GM12878 (cell line): ENCODE data around the gene C15orf61. TPM values are rescaled to one million over a fixed set of nuclear protein-coding genes. Genes with fewer than 3 reads are reported as not detected.

Experiments
- ATAC-seq: fragments of 200-7000 bp; cut with Tn5 transposase; 3 replicates; pipeline ENCODE4 v1.9.1; 2020; ENCODE audit warnings: mild to moderate bottlenecking, moderate library complexity
- BruUV-seq: library from RNA; stranded (reverse); fragments of 400-500 nt; replicated peaks from 2 replicates; lab custom pipeline; 2021; lab: Mats Ljungman, UMichigan
- CTCF ChIA-PET: fragments of 300-600 bp; sonication (Branson Sonifier 250); formaldehyde crosslinking; extraction: SDS; loops from one replicate; lab custom pipeline; 2021; ENCODE audit warnings: inconsistent platforms; lab: Yijun Ruan, JAX
- POLR2A ChIA-PET: fragments of 350-600 bp; formaldehyde crosslinking; extraction: SDS; loops from one replicate; lab custom pipeline; 2021; ENCODE audit warnings: inconsistent platforms; lab: Charles Lee
- RAD21 ChIA-PET: fragments of 300-600 bp; sonication (Branson Sonifier 250); formaldehyde crosslinking; loops from one replicate; lab custom pipeline; 2023; ENCODE audit warnings: antibody characterized with exemption; ENCODE audit not compliant: unreplicated experiment; lab: Charles Lee
- SMC1A ChIA-PET: fragments of 300-600 bp; sonication (Branson Sonifier 250); formaldehyde crosslinking; loops from one replicate; lab custom pipeline; 2023; ENCODE audit not compliant: unreplicated experiment, uncharacterized antibody; lab: Charles Lee
- DNase-seq: peaks from one replicate; pipeline ENCODE4 v3.0.0-alpha.2; 2011; ENCODE audit warnings: low read depth, low spot score
- FAIRE-seq: peaks from 3 replicates; lab custom pipeline; 2011; peaks lifted over from hg19 to GRCh38; lab: Jason Lieb, UNC
- H2AFZ ChIP-seq: 2 replicates; pipeline ENCODE4 v1.6.0; 2011; ENCODE audit warnings: low read depth, low read length, control low read depth; ENCODE audit not compliant: control insufficient read depth
- H3K27ac ChIP-seq: 2 replicates; pipeline ENCODE4 v1.5.1; 2011; ENCODE audit warnings: control low read depth; ENCODE audit not compliant: control insufficient read depth, insufficient read depth
- H3K27me3 ChIP-seq, 2 experiments: replicated peaks in 1 of 2; 2 replicates each; pipeline versions ENCODE4 v1.6.0 to v1.6.1; 2011; ENCODE audit warnings: low read length in 1 of 2; ENCODE audit not compliant: control insufficient read depth in 2 of 2, insufficient read depth in 2 of 2
- H3K36me3 ChIP-seq, 2 experiments: 2 replicates each; pipeline ENCODE4 v1.5.1; 2011; ENCODE audit warnings: low read length in 1 of 2; ENCODE audit not compliant: control insufficient read depth in 2 of 2, insufficient read depth in 2 of 2
- H3K4me1 ChIP-seq: 2 replicates; pipeline ENCODE4 v1.6.1; 2011; ENCODE audit warnings: mild to moderate bottlenecking, low read length, moderate library complexity, mixed read lengths; ENCODE audit not compliant: control insufficient read depth, insufficient read depth
- H3K4me2 ChIP-seq: 2 replicates; pipeline ENCODE4 v1.6.0; 2011; ENCODE audit warnings: control low read depth; ENCODE audit not compliant: control insufficient read depth, insufficient read depth
- H3K4me3 ChIP-seq: fragments of 200-600 bp; sonication (generic); 2 replicates; pipeline ENCODE4 v1.5.1; 2016
- H3K79me2 ChIP-seq: 2 replicates; pipeline ENCODE4 v1.6.0; 2011; ENCODE audit warnings: low read length; ENCODE audit not compliant: control insufficient read depth, insufficient read depth
- H3K9ac ChIP-seq: 2 replicates; pipeline ENCODE4 v1.8.0; 2011; ENCODE audit warnings: low read length, control low read depth, mixed read lengths; ENCODE audit not compliant: control insufficient read depth, insufficient read depth
- H3K9me3 ChIP-seq: replicated peaks from 3 replicates; pipeline ENCODE4 v1.5.1; 2011; ENCODE audit warnings: mild to moderate bottlenecking, low read length; ENCODE audit not compliant: control insufficient read depth, insufficient read depth
- H4K20me1 ChIP-seq: 2 replicates; pipeline ENCODE4 v1.6.0; 2011; ENCODE audit not compliant: control insufficient read depth, insufficient read depth
- BCL11A ChIP-seq: IDR thresholded peaks from 2 replicates; pipeline ENCODE4 v1.6.1; 2011; ENCODE audit warnings: low read depth, low read length
- DPF2 ChIP-seq: fragments of 450-650 bp; IDR thresholded peaks from 2 replicates; pipeline ENCODE4 v1.6.1; 2017; ENCODE audit warnings: mild to moderate bottlenecking
- FOS ChIP-seq: IDR thresholded peaks from 3 replicates; pipeline ENCODE4 v1.6.1; 2011; ENCODE audit warnings: borderline replicate concordance; ENCODE audit not compliant: insufficient read length; ENCODE audit errors: extremely low read depth
- IRF3 ChIP-seq: fragments of 450-650 bp; IDR thresholded peaks from 2 replicates; pipeline ENCODE4 v1.6.1; 2014; ENCODE audit warnings: mild to moderate bottlenecking
- MTA2 ChIP-seq: fragments of 450-650 bp; IDR thresholded peaks from 2 replicates; pipeline ENCODE4 v1.6.1; 2016; ENCODE audit warnings: low read depth, mild to moderate bottlenecking, moderate library complexity
- NRF1 ChIP-seq: conservative IDR thresholded peaks from 2 replicates; pipeline ENCODE4 v1.6.1; 2011; ENCODE audit warnings: mild to moderate bottlenecking, low read depth, low read length, improper control_type of control experiment
- PML ChIP-seq: IDR thresholded peaks from 2 replicates; pipeline ENCODE4 v1.6.1; 2012; ENCODE audit warnings: low read length, inconsistent platforms
- POLR2AphosphoS2 ChIP-seq: IDR thresholded peaks from 2 replicates; pipeline ENCODE4 v1.6.1; 2011; ENCODE audit warnings: low read depth, mild to moderate bottlenecking, low read length, improper control_type of control experiment, moderate library complexity
- RBBP5 ChIP-seq: fragments of 200-600 bp; sonication (generic); conservative IDR thresholded peaks from 2 replicates; pipeline ENCODE4 v1.6.1; 2016
- RELA ChIP-seq: fragments of 450-650 bp; IDR thresholded peaks from 2 replicates; pipeline ENCODE4 v1.8.0; 2014; ENCODE audit warnings: borderline replicate concordance; ENCODE audit not compliant: partially characterized antibody
- SMAD1 ChIP-seq: fragments of 450-650 bp; IDR thresholded peaks from 2 replicates; pipeline ENCODE4 v1.6.1; 2018; ENCODE audit warnings: mild to moderate bottlenecking, low read depth; ENCODE audit not compliant: partially characterized antibody
- YY1 ChIP-seq: IDR thresholded peaks from 2 replicates; pipeline ENCODE4 v1.6.1; 2011; ENCODE audit warnings: low read depth, mild to moderate bottlenecking, low read length
- whole genome bisulfite sequencing: methylation state at CpG from one replicate; pipeline ENCODE4 v1.1.6; 2016; ENCODE audit warnings: low lambda C conversion rate; ENCODE audit not compliant: insufficient replicate concordance, insufficient coverage; ENCODE audit errors: missing lambda C conversion rate; 5-methylcytosine and 5-hydroxymethylcytosine counted together
- in situ Hi-C: fragments of 300-500 bp; cut with MboI; formaldehyde crosslinking; loops from 9 replicates; pipeline ENCODE4 v1.14.3; 2018; ENCODE audit warnings: mixed read lengths
- intact Hi-C: fragments of 100-400 bp; cut with micrococcal nuclease; formaldehyde crosslinking; loops from one replicate; pipeline ENCODE4 v1.14.2; 2022; ENCODE audit not compliant: unreplicated experiment
- polyA plus RNA-seq, 11 experiments: library from polyadenylated mRNA; depleted of rRNA in 4 of 11; unstranded in 6 of 11; stranded (reverse) in 5 of 11; fragments of >200 nt; fragmentation: Nextera tagmentation in 4 of 11; fragmentation: Illumina TruSeq in 1 of 11; extraction: Ambion mirVana in 4 of 11; extraction: Trizol in 1 of 11; gene quantifications; 1 replicate in 1 of 11; 2 replicates in 10 of 11; pipeline versions ENCODE4 v1.2.1 to v1.2.3, GENCODE V29; 2011 to 2016; ENCODE audit warnings: inconsistent platforms in 2 of 11, missing spikeins in 2 of 11, low read depth in 1 of 11
- total RNA-seq, 4 experiments: library from RNA; depleted of rRNA in 3 of 4; stranded (reverse); fragments of >200 nt in 3 of 4; fragmentation: Illumina TruSeq in 1 of 4; extraction: Trizol in 1 of 4; gene quantifications; 2 replicates each; pipeline versions ENCODE4 v1.2.1 to v1.2.3, GENCODE V29; 2013 to 2021

Gene C15orf61
- total and polyA plus RNA-seq, 10 of the 15 experiments (the other 5 are each of a cell fraction or from before 2014, with no cell fraction given): 1.4 to 8.7 (median 4.3) TPM

- peaks cover 9% of the 10 kb centered on the region for H3K4me1 ChIP-seq
- ATAC-seq (no peak), FAIRE-seq (no peak), DNase-seq (no peak)
- no peak overlapping the region for H3K4me2 ChIP-seq
- BruUV-seq: no TSS peak
- H3K4me3 ChIP-seq: no peak overlapping the region
- H2AFZ ChIP-seq: no peak overlapping the region
- TF ChIP-seq NRF1 (no peak), RELA (no peak), FOS (no peak), IRF3 (no peak), DPF2 (no peak), MTA2 (no peak), YY1 (no peak), BCL11A (no peak), SMAD1 (no peak), POLR2AphosphoS2 (no peak), RBBP5 (no peak), PML (no peak)
- 96% methylated on average over 4 of the region's 4 CpGs for WGBS
- H3K27me3 ChIP-seq: no peaks in the 10 kb centered on the region
- RAD21 ChIA-PET: interaction anchor here (1.2 to 1.3 kb wide), 2 partner anchors 8 to 10 kb away, joined by 3 read pairs; no protein-coding TSS in a partner anchor
- in situ Hi-C loops: no loop called here
- H3K9ac ChIP-seq: no peak overlapping the region
- SMC1A ChIA-PET: interaction anchor here (0.8 to 4.1 kb wide), 6 partner anchors 9 to 69 kb away, joined by 3 to 21 read pairs (median 4); no protein-coding TSS in a partner anchor
- H4K20me1 ChIP-seq: no peaks in the 10 kb centered on the region
- H3K27ac ChIP-seq: no peak overlapping the region
- CTCF ChIA-PET: interaction anchor here (0.7 to 1.9 kb wide), 5 partner anchors 10 to 110 kb away, joined by 3 to 7 read pairs (median 3); no protein-coding TSS in a partner anchor
- no peaks in the 10 kb centered on the region for H3K79me2 ChIP-seq
- no peaks in the 10 kb centered on the region; a peak in 1 of 4 replicates for H3K36me3 ChIP-seq
- POLR2A ChIA-PET: interaction anchor here (1.3 kb wide), 1 partner anchor 11 kb away, joined by 4 read pairs; no protein-coding TSS in a partner anchor
- H3K9me3 ChIP-seq: no peaks in the 10 kb centered on the region
- intact Hi-C loops: no loop called here
These were observed 50.1 kb downstream of the C15orf61 start for GRCh38 chr15:67570875-67571647.
